ENCODE results near the gene AKAP13.

- TF ChIP-seq TAF1 (IDR thresholded peaks at IDR 0.05; ENCODE audit: low read depth), result no peak
- no peak for TF ChIP-seq EP300 (conservative IDR thresholded peaks at IDR 0.05; ENCODE audit: poor library complexity, severe bottlenecking)
- no peak for TF ChIP-seq CTCF (IDR thresholded peaks at IDR 0.05; ENCODE audit: poor library complexity, severe bottlenecking)
- TF ChIP-seq RAD21 (conservative IDR thresholded peaks at IDR 0.05), result no peak
- no peak for TF ChIP-seq EZH2 (IDR thresholded peaks at IDR 0.05; ENCODE audit: borderline replicate concordance, insufficient read depth, low read length, poor library complexity, severe bottlenecking)
- TF ChIP-seq POLR2AphosphoS5 (IDR thresholded peaks at IDR 0.05), result no peak
- TF ChIP-seq REST (IDR thresholded peaks at IDR 0.05; ENCODE audit: borderline replicate concordance), result no peak
- no peak for TF ChIP-seq SMC3 (conservative IDR thresholded peaks at IDR 0.05; ENCODE audit: poor library complexity)
- TF ChIP-seq MXI1 (conservative IDR thresholded peaks at IDR 0.05; ENCODE audit: poor library complexity, severe bottlenecking), result no peak
Measured at GRCh38 chr15:85707519-85708338, 327.3 kb downstream of the AKAP13 start.

All from neural cell (in vitro differentiated cells).